Fibroblast of mammary gland (primary cell): ENCODE results near the gene WNT5B.

Experiments
- DNase-seq: peaks from one replicate; pipeline ENCODE4 v3.0.0-alpha.2; 2010; ENCODE audit warnings: low read depth
- H3K4me3 ChIP-seq: 2 replicates; pipeline ENCODE4 v1.5.1; 2011; ENCODE audit warnings: low read depth, mild to moderate bottlenecking, low read length, moderate library complexity; ENCODE audit not compliant: control insufficient read depth
- TF ChIP-seq, protein P1 (sequence below): conservative IDR thresholded peaks from 2 replicates; pipeline ENCODE4 v1.5.1; 2011; ENCODE audit warnings: low read depth, low read length, inconsistent platforms; ENCODE audit not compliant: control insufficient read depth, insufficient read depth

The WNT5B gene

DNA sequence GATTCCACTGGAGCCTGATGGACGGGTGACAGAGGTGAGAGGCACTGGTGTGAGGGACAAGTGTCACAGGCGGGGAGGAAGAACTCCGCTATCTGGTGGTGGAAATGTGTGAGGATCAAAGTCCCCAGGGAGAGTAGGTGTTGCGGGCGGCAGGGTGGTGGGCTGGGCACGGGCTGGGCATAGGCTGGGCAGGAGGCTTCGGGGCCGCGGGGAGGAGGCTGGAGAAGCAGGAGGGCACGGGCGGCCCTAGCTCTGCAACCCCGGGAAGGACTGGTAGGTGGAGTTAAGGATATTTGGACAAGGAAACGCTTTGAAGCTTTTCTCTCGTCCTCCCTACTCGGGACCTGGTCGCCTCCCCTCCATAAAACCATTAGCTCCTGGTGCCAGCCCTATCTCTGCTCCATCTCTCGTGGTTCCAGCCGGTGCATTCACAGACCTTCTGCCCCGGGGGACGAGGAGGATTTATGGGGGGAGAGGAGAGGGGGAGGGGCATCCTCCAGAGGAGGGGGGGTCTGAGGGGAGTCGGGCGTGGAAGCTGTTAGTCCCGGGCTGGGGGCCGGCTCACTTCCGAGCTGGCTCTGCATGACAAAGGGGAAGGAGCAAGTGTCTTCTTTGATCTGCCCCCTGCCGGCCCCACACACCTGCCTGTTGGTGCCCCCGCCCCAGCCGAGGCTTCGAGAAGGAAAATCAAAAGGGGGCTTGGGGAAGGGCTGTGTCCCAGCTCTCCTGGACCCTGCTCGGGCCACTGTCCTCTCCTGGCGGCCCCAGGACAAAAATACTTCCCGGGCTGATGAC, 504 bp downstream of the WNT5B start:
- peak; percentile 15 for DNase-seq
- TF ChIP-seq, protein P1, sequence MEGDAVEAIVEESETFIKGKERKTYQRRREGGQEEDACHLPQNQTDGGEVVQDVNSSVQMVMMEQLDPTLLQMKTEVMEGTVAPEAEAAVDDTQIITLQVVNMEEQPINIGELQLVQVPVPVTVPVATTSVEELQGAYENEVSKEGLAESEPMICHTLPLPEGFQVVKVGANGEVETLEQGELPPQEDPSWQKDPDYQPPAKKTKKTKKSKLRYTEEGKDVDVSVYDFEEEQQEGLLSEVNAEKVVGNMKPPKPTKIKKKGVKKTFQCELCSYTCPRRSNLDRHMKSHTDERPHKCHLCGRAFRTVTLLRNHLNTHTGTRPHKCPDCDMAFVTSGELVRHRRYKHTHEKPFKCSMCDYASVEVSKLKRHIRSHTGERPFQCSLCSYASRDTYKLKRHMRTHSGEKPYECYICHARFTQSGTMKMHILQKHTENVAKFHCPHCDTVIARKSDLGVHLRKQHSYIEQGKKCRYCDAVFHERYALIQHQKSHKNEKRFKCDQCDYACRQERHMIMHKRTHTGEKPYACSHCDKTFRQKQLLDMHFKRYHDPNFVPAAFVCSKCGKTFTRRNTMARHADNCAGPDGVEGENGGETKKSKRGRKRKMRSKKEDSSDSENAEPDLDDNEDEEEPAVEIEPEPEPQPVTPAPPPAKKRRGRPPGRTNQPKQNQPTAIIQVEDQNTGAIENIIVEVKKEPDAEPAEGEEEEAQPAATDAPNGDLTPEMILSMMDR, result no peak
- H3K4me3 ChIP-seq, result peak overlapping the region; percentile 13

DNA sequence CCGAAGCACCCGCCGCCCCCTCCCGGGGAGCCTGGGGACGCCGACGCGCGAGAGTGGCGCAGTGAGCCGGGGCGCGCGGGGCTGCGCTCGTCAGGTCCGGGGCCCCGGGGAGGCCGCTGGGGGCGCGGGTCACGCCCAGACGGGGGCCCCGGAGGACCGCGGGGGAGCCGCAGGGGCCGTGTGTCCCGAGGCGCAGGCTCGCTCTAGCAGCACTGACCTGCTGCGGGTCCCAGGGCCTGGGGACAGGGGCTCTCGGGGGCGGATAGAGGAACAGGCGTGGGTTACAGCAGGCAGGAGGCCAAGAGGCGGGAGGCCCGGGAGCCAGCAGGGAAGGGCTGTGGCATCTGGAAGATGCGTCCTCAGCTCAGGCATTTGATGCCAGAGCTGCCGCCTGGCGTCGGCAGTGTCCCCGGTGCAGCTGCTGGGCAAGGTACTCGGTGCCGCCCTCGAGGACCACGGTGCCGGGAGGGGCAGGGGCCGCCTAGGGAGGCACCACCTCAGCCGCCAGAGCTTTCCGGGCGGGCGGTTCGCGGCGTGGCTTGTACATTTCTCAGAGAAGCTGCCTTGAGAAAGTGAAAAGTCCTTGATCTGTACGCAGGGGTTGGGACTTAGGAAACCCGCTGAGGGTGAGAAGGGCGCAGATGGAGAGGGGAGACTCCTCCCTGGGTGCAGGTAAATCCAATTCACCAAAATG, 1.2 kb downstream of the WNT5B start:
- no peak overlapping the region for H3K4me3 ChIP-seq
- DNase-seq, result peak; percentile 40
- TF ChIP-seq, protein P1, result no peak

DNA sequence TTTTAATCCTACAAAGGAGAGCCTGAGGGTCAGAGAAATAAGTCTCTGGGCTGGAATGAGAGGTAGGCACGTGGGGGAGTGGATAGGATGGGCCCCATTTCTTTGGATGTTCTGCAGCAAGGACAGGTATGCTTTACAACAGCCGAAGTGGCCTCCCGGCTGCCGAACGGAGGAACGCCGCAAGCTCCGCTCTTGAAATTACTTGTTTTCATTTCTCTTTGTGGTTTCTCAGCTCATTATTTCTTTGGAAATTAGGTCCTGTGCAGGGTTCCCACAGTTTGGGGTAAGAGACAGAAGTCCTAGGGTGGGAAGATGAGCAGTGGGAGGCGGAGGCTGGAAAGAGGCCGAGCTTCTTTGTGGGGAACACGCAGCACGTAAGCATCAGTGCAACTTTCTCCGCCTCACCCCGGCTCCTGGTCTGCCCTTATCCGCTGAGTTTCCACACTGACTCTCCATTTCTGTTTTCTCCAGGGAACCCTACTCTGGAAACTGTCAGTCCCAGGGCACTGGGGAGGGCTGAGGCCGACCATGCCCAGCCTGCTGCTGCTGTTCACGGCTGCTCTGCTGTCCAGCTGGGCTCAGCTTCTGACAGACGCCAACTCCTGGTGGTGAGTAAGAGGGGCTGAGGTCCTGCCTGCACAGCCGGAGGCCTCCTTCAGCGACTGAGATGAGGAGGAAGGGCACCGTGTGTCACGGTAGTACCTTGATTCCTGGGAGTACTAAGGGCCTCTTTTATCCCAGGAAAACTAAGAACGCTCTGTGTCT, 2.0 kb downstream of the WNT5B start:
- H3K4me3 ChIP-seq, result no peak overlapping the region
- peak; percentile 67 for DNase-seq
- TF ChIP-seq, protein P1, result no peak

DNA sequence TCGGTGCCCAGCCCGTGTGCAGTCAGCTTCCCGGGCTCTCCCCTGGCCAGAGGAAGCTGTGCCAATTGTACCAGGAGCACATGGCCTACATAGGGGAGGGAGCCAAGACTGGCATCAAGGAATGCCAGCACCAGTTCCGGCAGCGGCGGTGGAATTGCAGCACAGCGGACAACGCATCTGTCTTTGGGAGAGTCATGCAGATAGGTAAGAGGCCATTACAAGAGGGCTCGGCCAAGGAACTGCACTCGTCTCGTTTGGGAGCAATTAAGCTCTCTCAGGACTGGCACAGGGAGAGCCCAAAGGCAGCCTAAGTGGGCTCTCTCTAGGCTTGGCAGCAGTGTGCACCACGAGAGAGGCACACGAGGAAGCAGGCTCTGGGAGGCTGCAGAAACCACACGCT, 3.7 kb downstream of the WNT5B start:
- TF ChIP-seq, protein P1, result no peak
- H3K4me3 ChIP-seq, result no peak overlapping the region
- DNase-seq, result no peak

DNA sequence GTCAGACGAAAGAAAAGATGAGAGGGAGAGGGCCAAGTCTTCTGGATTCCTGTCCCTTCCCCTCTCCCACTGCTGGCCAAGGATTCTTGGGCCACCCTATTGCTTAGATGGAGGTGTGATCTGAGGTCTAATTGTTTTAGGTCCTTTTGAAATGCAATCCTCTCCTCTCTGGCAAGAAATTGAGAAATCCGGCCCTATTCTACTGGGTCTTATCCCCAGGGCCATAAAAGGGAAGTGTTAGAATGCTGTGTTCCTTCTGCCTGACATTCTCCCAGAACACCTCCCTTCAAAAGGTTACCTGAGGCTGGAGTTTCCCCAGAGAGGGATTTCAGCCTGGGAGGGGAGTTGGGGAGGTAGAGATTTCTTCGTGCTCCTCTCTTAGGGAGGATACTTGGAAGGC, 4.4 kb downstream of the WNT5B start:
- H3K4me3 ChIP-seq, result no peak overlapping the region
- TF ChIP-seq, protein P1, result no peak
- DNase-seq, result no peak

DNA sequence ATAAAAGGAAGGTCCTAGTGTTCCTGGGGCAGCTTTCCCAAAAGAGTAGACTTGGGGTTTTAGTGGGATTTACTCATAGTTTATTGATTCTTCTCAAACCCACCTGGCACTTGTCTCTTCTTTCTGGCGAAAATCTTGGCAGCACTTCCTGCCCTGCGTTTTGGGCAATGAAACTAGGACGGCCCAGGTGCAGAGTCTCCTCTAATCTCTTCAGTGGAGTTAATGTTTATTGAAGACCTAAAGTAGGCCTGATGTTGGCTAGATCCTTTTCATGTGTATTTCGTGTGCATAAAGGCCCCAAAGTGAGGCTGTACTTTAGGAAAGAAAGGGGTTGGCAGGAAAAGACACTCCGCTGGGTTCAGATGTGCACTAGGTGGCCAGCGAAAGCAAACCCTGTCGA, 5.1 kb downstream of the WNT5B start:
- H3K4me3 ChIP-seq, result no peak overlapping the region
- DNase-seq, result no peak
- TF ChIP-seq, protein P1, result no peak
